ENCODE measurements around the gene FBXO31. TPM values are rescaled to one million over a fixed set of nuclear protein-coding genes. Genes with fewer than 3 reads are reported as not detected.

Gene FBXO31
- total and polyA plus RNA-seq, 9 of the 15 experiments (the other 6 are each of a cell fraction or from before 2014, with no cell fraction given) = 0.18 to 33.3 (median 10.9) TPM

DNA sequence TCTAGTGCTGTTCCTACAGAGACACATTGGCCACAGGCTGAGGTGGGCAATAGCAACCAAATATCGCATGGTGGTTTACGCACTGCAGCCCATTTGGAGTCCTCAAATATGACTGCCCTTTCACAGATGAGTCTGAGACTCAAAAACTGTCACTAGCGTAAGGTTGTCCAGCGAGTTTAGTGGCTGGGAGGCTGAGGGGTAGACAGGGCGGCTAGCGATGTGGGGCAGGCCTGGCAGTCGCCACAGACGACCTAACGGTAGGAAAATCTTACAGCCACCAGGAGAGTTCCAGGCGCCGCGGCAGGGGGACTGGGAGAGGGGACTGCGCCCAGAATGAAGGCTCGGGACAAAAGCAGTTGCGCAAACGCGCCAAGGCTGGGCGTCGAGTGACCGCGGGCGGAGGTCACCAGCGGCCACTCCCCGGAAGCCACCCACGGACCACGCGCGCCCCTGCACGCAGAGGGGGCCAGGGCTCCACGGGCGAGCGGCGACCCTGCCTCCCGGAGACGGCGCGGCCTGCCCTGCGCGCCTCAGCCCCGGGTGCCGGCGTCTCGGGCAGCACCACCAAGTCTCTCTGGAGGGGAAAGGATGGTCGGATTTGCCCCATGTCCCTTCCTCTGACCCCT is 7.9 kb upstream of the FBXO31 start (continued):
- TF ChIP-seq RREB1 (CRISPR knock-in tag; IDR thresholded peaks at IDR 0.05) (peak; percentile 73; the same call in 1 of the 2 replicates), PCBP1 (IDR thresholded peaks at IDR 0.05; ENCODE audit: low read depth, low read length, poor library complexity, severe bottlenecking) (no peak), MED1 (CRISPR knock-in tag; IDR thresholded peaks at IDR 0.05; ENCODE audit: borderline replicate concordance) (no peak), ERF (CRISPR knock-in tag; IDR thresholded peaks at IDR 0.05) (peak; percentile 76), MXD1 (CRISPR knock-in tag; IDR thresholded peaks at IDR 0.05; ENCODE audit: borderline replicate concordance, poor library complexity, severe bottlenecking) (no peak), ZNF184 (CRISPR knock-in tag; IDR thresholded peaks at IDR 0.05) (no peak), ZNF644 (tag; IDR thresholded peaks at IDR 0.05; ENCODE audit: low read depth) (peak; percentile 33; the same call in 1 of the 2 replicates), CBX2 (IDR thresholded peaks at IDR 0.05; ENCODE audit: insufficient read depth, low read length, poor library complexity, severe bottlenecking) (no peak), NFIC (IDR thresholded peaks at IDR 0.05) (0 out of 2 replicates have a peak, but pooled peaks have one; percentile 4), RBFOX2 (IDR thresholded peaks at IDR 0.05; ENCODE audit: low read depth, low read length) (peak; percentile 90), ZBTB1 (CRISPR knock-in tag; IDR thresholded peaks at IDR 0.05; ENCODE audit: borderline replicate concordance, low read depth) (peak; percentile 88; the same call in 1 of the 2 replicates)
- TF ChIP-seq, protein P1, sequence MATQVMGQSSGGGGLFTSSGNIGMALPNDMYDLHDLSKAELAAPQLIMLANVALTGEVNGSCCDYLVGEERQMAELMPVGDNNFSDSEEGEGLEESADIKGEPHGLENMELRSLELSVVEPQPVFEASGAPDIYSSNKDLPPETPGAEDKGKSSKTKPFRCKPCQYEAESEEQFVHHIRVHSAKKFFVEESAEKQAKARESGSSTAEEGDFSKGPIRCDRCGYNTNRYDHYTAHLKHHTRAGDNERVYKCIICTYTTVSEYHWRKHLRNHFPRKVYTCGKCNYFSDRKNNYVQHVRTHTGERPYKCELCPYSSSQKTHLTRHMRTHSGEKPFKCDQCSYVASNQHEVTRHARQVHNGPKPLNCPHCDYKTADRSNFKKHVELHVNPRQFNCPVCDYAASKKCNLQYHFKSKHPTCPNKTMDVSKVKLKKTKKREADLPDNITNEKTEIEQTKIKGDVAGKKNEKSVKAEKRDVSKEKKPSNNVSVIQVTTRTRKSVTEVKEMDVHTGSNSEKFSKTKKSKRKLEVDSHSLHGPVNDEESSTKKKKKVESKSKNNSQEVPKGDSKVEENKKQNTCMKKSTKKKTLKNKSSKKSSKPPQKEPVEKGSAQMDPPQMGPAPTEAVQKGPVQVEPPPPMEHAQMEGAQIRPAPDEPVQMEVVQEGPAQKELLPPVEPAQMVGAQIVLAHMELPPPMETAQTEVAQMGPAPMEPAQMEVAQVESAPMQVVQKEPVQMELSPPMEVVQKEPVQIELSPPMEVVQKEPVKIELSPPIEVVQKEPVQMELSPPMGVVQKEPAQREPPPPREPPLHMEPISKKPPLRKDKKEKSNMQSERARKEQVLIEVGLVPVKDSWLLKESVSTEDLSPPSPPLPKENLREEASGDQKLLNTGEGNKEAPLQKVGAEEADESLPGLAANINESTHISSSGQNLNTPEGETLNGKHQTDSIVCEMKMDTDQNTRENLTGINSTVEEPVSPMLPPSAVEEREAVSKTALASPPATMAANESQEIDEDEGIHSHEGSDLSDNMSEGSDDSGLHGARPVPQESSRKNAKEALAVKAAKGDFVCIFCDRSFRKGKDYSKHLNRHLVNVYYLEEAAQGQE (IDR thresholded peaks at IDR 0.05; ENCODE audit: borderline replicate concordance) = no peak
- TF ChIP-seq, protein P1 (CRISPR knock-in tag; IDR thresholded peaks at IDR 0.05; ENCODE audit: low read depth) = peak; percentile 67; the same call in 1 of the 2 replicates

Measured in K562 (cell line).